ENCODE measurements around the gene SCAPER. TPM values are rescaled to one million over a fixed set of nuclear protein-coding genes. Genes with fewer than 3 reads are reported as not detected.

Gene SCAPER
- total and polyA plus RNA-seq, 2 of the 4 experiments (the other 2 are of a cell fraction): 2.9 to 9.7 TPM

DNA sequence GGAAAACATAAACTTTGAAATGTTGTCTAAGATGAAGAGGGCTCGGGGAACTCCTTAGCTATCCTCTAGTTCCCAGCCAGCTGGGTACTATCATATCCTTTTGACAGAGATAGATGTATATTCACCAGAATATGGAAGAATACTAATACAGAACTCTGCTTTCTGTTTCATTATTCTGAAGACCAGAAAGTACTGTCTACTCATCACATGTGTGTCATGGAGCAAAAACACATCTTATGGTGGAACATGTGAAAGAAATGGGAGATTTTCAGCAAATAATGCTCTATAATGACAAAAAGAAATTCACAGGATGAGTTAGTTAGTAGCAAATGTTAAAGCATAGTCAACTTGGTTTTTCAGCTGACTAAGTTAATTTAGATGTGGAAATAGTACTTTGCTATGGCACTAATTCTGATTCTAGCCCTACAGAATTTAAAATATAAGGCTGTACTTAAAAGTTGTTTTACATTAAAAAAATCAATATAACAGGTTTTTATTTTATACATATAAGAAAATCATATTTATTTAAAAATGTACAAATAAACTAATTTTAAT is 552.0 kb downstream of the SCAPER start:
- Histone ChIP-seq H3K9me1 (ENCODE audit: insufficient read depth, low read length) (no peaks in the 10 kb centered on the region; the same call in 1 of the 2 replicates), H3K36me3 (ENCODE audit: control insufficient read depth, insufficient read depth, low read length) (no peaks in the 10 kb centered on the region), H3K27me3 (ENCODE audit: control insufficient read depth, insufficient read depth, low read length) (no peaks in the 10 kb centered on the region), H3K79me1 (ENCODE audit: low read depth in 1 of 2, low read length in 2 of 2) (no peaks in the 10 kb centered on the region), H3K56ac (ENCODE audit: extremely low read depth, insufficient read depth, low read length) (no peak overlapping the region), H3K14ac (replicated peaks; ENCODE audit: low read depth, low read length) (no peak overlapping the region), H3K4me2 (ENCODE audit: low read depth, low read length) (no peak overlapping the region), H4K8ac (ENCODE audit: low read depth in 2 of 2, low read length in 2 of 2) (no peak overlapping the region), H3K18ac (ENCODE audit: low read depth, low read length) (no peak overlapping the region), H2BK15ac (ENCODE audit: low read depth, low read length) (no peak overlapping the region), H3K4me3 (ENCODE audit: insufficient read depth, low read depth, low read length) (no peak overlapping the region), H3K27ac (ENCODE audit: insufficient read depth, low read length) (no peak overlapping the region), H2BK20ac (ENCODE audit: low read depth, low read length) (no peak overlapping the region), H2AFZ (replicated peaks; ENCODE audit: low read length, poor library complexity) (no peak overlapping the region), H2AK5ac (ENCODE audit: low read depth, low read length) (no peak overlapping the region), H2AK9ac (replicated peaks; ENCODE audit: low read depth, low read length, poor library complexity) (no peak overlapping the region), H4K5ac (ENCODE audit: low read depth, low read length) (no peak overlapping the region), H3K4ac (ENCODE audit: low read depth, low read length) (no peak overlapping the region), H4K91ac (ENCODE audit: insufficient read depth, low read depth, low read length) (no peak overlapping the region), H2BK5ac (ENCODE audit: low read depth, low read length, poor library complexity, severe bottlenecking) (no peak overlapping the region), H3K4me1 (ENCODE audit: control insufficient read depth, insufficient read depth, low read length) (no peaks in the 10 kb centered on the region; the same call in 1 of the 2 replicates), H3K23ac (ENCODE audit: low read depth, low read length) (no peak overlapping the region), H4K20me1 (ENCODE audit: insufficient read depth, low read length) (no peaks in the 10 kb centered on the region), H2BK120ac (ENCODE audit: low read depth, low read length) (no peak overlapping the region), H3K9me3 (ENCODE audit: control insufficient read depth, insufficient read depth, low read length) (no peaks in the 10 kb centered on the region), H3K9ac (ENCODE audit: low read depth, low read length) (no peak overlapping the region)
- dilution Hi-C loops (cut with HindIII; ENCODE audit: low sequenced_read_pairs, unreplicated experiment) (no loop called here), intact Hi-C loops (cut with micrococcal nuclease) (no loop called here), in situ Hi-C loops (cut with MboI; ENCODE audit: low sequenced_read_pairs) (no loop called here)
- POLR2A ChIA-PET (ENCODE audit: unreplicated experiment): no interaction called here
- no peak for DNase-seq
- no CpG with 5 or more reads among the region's 1 CpG for WGBS, 2 experiments (ENCODE audit: extremely low coverage in 2 of 2, insufficient read length in 1 of 2)
- ATAC-seq (ENCODE audit: low read depth): no peak
- CTCF ChIA-PET: no interaction called here
- TF ChIP-seq MAFK (IDR thresholded peaks at IDR 0.05; ENCODE audit: low read depth, low read length) (peak; percentile 28; the same call in 1 of the 2 replicates), RCOR1 (IDR thresholded peaks at IDR 0.05; ENCODE audit: insufficient replicate concordance, low read length) (no peak)
- TF ChIP-seq, protein P1, sequence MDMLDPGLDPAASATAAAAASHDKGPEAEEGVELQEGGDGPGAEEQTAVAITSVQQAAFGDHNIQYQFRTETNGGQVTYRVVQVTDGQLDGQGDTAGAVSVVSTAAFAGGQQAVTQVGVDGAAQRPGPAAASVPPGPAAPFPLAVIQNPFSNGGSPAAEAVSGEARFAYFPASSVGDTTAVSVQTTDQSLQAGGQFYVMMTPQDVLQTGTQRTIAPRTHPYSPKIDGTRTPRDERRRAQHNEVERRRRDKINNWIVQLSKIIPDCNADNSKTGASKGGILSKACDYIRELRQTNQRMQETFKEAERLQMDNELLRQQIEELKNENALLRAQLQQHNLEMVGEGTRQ (IDR thresholded peaks at IDR 0.05; ENCODE audit: low read depth, low read length): no peak
- BruUV-seq (replicated peaks): no TSS peak
